MM.1S (cell line): ENCODE measurements around the gene AHCYL2.
A peak's percentile ranks its signal among the peaks of the same experiment; 100 is the strongest.

Experiments
- DNase-seq: peaks from one replicate; pipeline ENCODE4 v3.0.0-alpha.2; 2015
- H2AFZ ChIP-seq: fragments of 300-600 bp; sonication (generic); 2 replicates; pipeline ENCODE4 v1.6.0; 2016; ENCODE audit warnings: antibody characterized with exemption, low read length
- H3F3A ChIP-seq: fragments of 300-600 bp; sonication (generic); 2 replicates; pipeline ENCODE4 v1.6.1; 2016; ENCODE audit warnings: mild to moderate bottlenecking, antibody characterized with exemption, low read length, moderate library complexity, mixed read lengths; ENCODE audit not compliant: insufficient read depth
- H3K27ac ChIP-seq: fragments of 300-600 bp; sonication (generic); 2 replicates; pipeline ENCODE4 v1.5.1; 2016; ENCODE audit warnings: mild to moderate bottlenecking, low read length
- H3K27me3 ChIP-seq: fragments of 300-600 bp; sonication (generic); replicated peaks from 2 replicates; pipeline ENCODE4 v1.6.0; 2016; ENCODE audit warnings: low read length; ENCODE audit not compliant: insufficient read depth
- H3K36me3 ChIP-seq: fragments of 300-600 bp; sonication (generic); replicated peaks from 2 replicates; pipeline ENCODE4 v1.6.1; 2016; ENCODE audit warnings: mild to moderate bottlenecking, low read length, mixed read lengths; ENCODE audit not compliant: insufficient read depth
- H3K4me1 ChIP-seq: fragments of 300-600 bp; sonication (generic); 2 replicates; pipeline ENCODE4 v1.6.1; 2016; ENCODE audit warnings: low read length, mixed read lengths
- H3K4me2 ChIP-seq: fragments of 300-600 bp; sonication (generic); 2 replicates; pipeline ENCODE4 v1.6.0; 2016; ENCODE audit warnings: low read depth, low read length
- H3K4me3 ChIP-seq: fragments of 300-600 bp; sonication (generic); 2 replicates; pipeline ENCODE4 v1.5.1; 2016; ENCODE audit warnings: low read length, mixed read lengths
- H3K79me2 ChIP-seq: fragments of 300-600 bp; sonication (generic); 2 replicates; pipeline ENCODE4 v1.6.1; 2016; ENCODE audit warnings: mixed run types, low read length, mixed read lengths
- H3K9ac ChIP-seq: fragments of 300-600 bp; sonication (generic); 2 replicates; pipeline ENCODE4 v1.6.1; 2016; ENCODE audit warnings: low read length, mixed read lengths
- H3K9me2 ChIP-seq: fragments of 300-600 bp; sonication (generic); replicated peaks from 2 replicates; pipeline ENCODE4 v1.6.1; 2016; ENCODE audit warnings: mild to moderate bottlenecking, low read length, mixed read lengths; ENCODE audit not compliant: insufficient read depth
- H3K9me3 ChIP-seq: fragments of 300-600 bp; sonication (generic); replicated peaks from 2 replicates; pipeline ENCODE4 v1.6.1; 2016; ENCODE audit warnings: mild to moderate bottlenecking, low read length, mixed read lengths; ENCODE audit not compliant: insufficient read depth
- H4K20me1 ChIP-seq: fragments of 300-600 bp; sonication (generic); 2 replicates; pipeline ENCODE4 v1.6.1; 2016; ENCODE audit warnings: mild to moderate bottlenecking, low read length, moderate library complexity, mixed read lengths; ENCODE audit not compliant: insufficient read depth
- EZH2 ChIP-seq: fragments of 300-600 bp; sonication (generic); optimal IDR thresholded peaks from 2 replicates; pipeline ENCODE3; 2017; ENCODE audit warnings: low read depth, mild to moderate bottlenecking, antibody characterized with exemption, low read length, mixed read lengths
- EZH2phosphoT487 ChIP-seq: fragments of 300-600 bp; sonication (generic); IDR thresholded peaks from 2 replicates; pipeline ENCODE4 v1.6.1; 2018; ENCODE audit warnings: antibody characterized with exemption, low read length
- TF ChIP-seq, protein P1 (sequence below): fragments of 300-600 bp; sonication (generic); IDR thresholded peaks from 2 replicates; pipeline ENCODE4 v1.5.1; 2016; ENCODE audit warnings: antibody characterized with exemption, low read length, mixed read lengths

AHCYL2 gene

DNA sequence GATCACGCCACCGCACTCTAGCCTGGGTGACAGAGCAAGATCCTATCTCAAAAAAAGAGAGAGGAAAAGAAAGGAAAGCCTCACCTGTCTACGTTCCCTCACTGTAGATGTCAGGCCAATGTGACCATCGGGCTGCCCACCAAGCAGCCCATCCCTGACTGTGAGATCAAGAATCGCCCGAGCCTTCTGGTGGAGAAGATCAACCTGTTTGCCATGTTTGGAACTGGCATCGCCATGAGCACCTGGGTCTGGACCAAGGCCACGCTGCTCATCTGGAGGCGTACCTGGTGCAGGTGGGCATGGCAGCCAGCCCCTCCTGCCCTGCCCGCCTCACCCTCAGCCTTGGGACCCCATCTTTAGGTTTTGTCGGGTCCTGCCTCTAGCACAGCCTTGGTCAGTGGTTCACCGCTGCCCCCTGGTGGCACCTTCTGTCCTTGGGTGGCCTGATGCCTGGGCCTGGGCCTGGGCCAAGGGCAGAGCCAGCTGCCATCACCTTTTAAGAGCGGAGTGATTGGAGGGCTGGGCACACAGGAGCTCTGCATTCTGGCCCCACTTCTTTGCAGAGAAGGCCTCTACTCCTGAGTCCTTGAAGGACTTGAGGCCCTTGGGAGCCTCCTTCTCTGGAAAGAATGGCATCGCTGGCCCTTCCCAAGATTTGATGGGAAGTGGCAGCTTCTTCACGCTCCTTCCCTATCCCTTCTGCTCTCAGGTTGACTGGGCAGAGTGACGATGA is 14.4 kb upstream of the AHCYL2 start:
- DNase-seq = peak; percentile 81
- no peaks in the 10 kb centered on the region for H4K20me1 ChIP-seq

DNA sequence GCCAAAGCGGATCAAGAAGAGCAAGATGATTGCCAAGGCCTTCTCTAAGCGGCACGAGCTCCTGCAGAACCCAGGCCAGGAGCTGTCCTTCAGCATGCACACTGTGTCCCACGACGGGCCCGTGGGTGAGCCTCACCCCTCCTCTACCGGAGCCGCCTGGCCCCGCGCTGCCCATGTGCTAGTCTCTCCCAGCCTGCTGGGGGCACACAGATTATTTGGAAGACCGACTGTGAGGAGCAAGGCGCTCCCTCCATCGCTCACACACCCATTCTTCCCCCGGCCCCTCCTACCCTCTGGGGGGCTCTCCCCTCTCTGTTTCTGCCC is 13.9 kb upstream of the AHCYL2 start:
- Histone ChIP-seq H3K9me2 (no peaks in the 10 kb centered on the region), H3K27ac (no peak overlapping the region), H3K27me3 (no peaks in the 10 kb centered on the region), H3K79me2 (no peaks in the 10 kb centered on the region), H3K4me3 (no peak overlapping the region), H3K4me1 (no peaks in the 10 kb centered on the region), H3F3A (no peaks in the 10 kb centered on the region), H3K9me3 (no peaks in the 10 kb centered on the region), H3K4me2 (no peak overlapping the region), H3K9ac (no peak overlapping the region), H2AFZ (no peak overlapping the region), H4K20me1 (no peaks in the 10 kb centered on the region), H3K36me3 (no peaks in the 10 kb centered on the region)
- no peak for DNase-seq
- TF ChIP-seq EZH2 = no peak
- TF ChIP-seq, protein P1, sequence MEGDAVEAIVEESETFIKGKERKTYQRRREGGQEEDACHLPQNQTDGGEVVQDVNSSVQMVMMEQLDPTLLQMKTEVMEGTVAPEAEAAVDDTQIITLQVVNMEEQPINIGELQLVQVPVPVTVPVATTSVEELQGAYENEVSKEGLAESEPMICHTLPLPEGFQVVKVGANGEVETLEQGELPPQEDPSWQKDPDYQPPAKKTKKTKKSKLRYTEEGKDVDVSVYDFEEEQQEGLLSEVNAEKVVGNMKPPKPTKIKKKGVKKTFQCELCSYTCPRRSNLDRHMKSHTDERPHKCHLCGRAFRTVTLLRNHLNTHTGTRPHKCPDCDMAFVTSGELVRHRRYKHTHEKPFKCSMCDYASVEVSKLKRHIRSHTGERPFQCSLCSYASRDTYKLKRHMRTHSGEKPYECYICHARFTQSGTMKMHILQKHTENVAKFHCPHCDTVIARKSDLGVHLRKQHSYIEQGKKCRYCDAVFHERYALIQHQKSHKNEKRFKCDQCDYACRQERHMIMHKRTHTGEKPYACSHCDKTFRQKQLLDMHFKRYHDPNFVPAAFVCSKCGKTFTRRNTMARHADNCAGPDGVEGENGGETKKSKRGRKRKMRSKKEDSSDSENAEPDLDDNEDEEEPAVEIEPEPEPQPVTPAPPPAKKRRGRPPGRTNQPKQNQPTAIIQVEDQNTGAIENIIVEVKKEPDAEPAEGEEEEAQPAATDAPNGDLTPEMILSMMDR = no peak
- no peak for TF ChIP-seq EZH2phosphoT487

More for the DNA sequence above, 14.4 kb upstream of the AHCYL2 start:
- Histone ChIP-seq H3K36me3 (no peaks in the 10 kb centered on the region), H3K9me2 (no peaks in the 10 kb centered on the region), H3K79me2 (no peaks in the 10 kb centered on the region), H3K4me2 (no peak overlapping the region), H3F3A (no peaks in the 10 kb centered on the region), H3K4me3 (no peak overlapping the region), H3K27ac (no peak overlapping the region), H3K9me3 (no peaks in the 10 kb centered on the region), H3K9ac (no peak overlapping the region), H2AFZ (no peak overlapping the region; the same call in 1 of the 2 replicates), H3K27me3 (no peaks in the 10 kb centered on the region), H3K4me1 (no peaks in the 10 kb centered on the region)
- TF ChIP-seq, protein P1 = peak; percentile 98
- TF ChIP-seq EZH2 = no peak

DNA sequence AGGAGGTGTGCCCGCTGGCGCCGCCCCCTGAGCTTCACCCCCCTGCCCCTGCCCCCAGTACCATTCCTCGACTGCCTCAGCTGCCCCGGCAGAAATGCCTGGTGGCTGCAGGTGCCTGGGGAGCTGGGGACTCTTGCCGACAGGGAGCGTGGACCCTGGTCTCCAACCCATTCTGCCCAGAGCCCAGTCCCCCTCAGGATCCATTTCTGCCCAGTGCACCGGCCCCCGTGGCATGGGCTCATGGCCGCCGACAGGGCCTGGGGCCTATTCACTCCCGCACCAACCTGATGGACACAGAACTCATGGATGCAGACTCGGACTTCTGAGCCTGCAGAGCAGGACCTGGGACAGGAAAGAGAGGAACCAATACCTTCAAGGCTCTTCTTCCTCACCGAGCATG is 12.7 kb upstream of the AHCYL2 start:
- Histone ChIP-seq H3K27ac (no peak overlapping the region), H3K79me2 (no peaks in the 10 kb centered on the region), H3K27me3 (no peaks in the 10 kb centered on the region), H3K4me2 (no peak overlapping the region), H3K4me3 (no peak overlapping the region), H3F3A (no peaks in the 10 kb centered on the region), H4K20me1 (no peaks in the 10 kb centered on the region), H3K9me3 (no peaks in the 10 kb centered on the region), H3K36me3 (no peaks in the 10 kb centered on the region), H3K9ac (no peak overlapping the region), H3K9me2 (no peaks in the 10 kb centered on the region), H3K4me1 (no peaks in the 10 kb centered on the region), H2AFZ (no peak overlapping the region)
- DNase-seq = no peak
- no peak for TF ChIP-seq EZH2phosphoT487
- TF ChIP-seq, protein P1 = no peak
- TF ChIP-seq EZH2 = no peak
